ENCODE results near the gene KLHL29. TPM values are rescaled to one million over a fixed set of nuclear protein-coding genes. Genes with fewer than 3 reads are reported as not detected.

KLHL29 gene
- total RNA-seq, 1 donor from 2014 or later = 23.6 TPM

DNA sequence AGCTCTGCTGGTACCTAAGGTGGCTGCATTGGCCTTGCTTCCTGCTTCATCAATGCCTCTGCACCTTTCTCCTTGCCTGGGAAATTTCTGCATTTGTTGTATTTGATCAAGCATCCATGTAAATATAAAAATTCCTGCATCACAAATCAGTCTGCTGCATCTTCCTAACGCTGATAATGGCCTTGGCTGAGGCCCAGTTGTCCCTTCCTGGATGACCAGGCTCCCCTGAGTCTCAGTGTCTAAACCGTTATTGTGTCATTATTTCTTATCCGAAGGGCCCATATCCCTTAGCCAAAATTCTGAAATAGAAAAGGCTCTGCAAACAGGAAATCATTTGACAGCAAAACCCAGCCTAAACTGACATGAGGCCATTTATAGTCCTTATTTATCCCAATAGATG lies 62.4 kb downstream of the KLHL29 start:
- DNase-seq (ENCODE audit: low spot score) = no peak

GRCh38 chr2:23448906-23449305 lies 63.9 kb downstream of the KLHL29 start:
- no peak for DNase-seq (ENCODE audit: low spot score)

- DNase-seq (ENCODE audit: low spot score) = no peak
Observed at GRCh38 chr2:23449413-23449812, 64.4 kb downstream of the KLHL29 start.

DNA sequence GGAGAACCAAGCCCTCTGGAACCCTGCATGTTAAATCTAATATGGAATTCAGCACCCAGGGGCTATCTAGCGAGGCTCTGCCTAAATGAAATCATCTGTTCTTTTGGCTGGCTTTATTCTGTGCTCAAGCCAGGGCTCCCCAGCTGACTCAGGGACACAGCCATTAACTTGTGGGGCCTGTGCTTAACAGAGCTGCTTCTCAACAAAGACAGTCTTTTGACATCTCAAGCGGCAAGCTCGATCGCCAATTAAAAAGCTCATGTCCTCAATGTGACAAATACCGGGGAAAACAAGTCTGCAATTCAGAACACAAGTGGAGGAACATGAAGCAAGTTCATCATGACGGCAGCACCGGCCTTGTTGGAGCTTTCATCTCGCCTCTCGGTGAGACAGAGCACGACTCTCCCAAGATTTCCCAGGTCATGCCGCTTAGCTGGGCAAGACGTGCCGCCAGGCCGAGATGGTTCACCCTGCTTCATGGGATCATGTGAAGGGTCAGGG lies 64.9 kb downstream of the KLHL29 start:
- no peak for DNase-seq (ENCODE audit: low spot score)

DNA sequence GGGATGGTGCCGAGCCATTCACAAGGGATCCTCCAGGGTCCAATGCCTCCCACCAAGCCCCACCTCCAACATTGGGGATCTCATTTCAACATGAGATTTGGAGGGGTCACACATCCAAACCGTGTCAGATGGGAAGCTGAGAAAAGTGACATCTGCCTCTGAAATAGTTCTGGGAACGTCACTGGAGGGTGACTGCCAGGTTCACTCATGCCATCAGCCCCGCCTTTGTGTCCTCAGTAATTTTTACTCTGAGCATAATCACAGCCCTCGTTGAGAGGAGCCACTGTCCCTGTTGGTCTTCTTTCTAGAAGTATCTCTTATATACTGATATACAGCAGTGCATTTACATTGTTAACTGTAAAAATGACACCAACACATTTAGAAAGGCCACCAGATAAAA lies 67.4 kb downstream of the KLHL29 start:
- DNase-seq (ENCODE audit: low spot score) = no peak

GRCh38 chr2:23452853-23453420 lies 68.0 kb downstream of the KLHL29 start:
- DNase-seq (ENCODE audit: low spot score) = no peak

DNA sequence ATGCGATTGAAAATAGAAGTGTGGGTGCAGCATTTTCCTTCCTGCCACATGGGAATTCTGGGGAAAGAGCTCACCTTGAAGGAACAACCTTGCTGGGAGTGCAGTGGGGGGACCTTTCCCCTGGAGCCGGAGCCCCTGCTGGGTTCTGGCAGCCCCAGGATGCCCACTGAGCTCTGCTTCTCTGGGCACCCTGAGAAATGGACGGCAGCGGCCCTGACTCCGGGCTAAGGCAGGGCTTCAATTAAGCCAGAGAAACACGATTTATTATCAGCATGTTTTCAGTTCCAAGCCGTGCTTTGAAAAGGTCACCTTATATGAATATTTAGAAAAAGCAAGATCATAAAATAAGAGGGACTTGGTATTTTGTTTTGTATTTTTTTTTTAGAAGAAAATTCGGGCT lies 68.5 kb downstream of the KLHL29 start:
- DNase-seq (ENCODE audit: low spot score) = no peak

- DNase-seq (ENCODE audit: low spot score) = no peak
Observed at GRCh38 chr2:23453836-23454460, 69.0 kb downstream of the KLHL29 start.

DNA sequence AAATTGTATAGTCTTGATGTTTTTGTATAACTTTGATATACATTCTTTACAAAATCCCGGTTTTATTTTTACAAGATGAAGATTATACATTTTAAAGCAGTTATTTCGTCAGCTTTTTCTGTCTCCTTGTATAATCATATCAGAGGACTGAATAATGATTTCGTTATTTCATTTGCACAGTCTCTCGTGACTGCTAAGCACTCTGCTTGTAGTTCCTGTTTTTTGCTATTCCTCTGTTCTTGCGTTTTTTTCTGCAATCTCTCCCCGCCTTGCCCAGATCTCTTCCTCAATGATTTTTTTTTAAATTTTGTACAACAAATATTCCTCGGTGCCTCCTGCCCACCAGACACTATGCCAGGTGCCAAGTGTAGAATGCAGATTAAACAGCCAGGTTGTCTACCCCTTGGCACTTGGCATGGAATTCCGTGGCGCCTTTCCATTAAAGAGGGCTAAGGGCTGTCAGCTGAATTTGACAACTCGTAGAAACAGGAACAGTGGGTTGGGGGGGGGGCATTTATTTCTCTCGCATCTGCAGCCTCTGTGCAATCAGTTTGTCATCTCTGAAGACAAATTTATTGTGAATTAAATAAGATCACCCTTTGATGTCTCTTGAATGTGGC lies 69.6 kb downstream of the KLHL29 start:
- no peak for DNase-seq (ENCODE audit: low spot score)

- no peak for DNase-seq (ENCODE audit: low spot score)
Observed at GRCh38 chr2:23456396-23456795, 71.4 kb downstream of the KLHL29 start.

GRCh38 chr2:23456881-23457760 lies 72.1 kb downstream of the KLHL29 start:
- DNase-seq (ENCODE audit: low spot score) = no peak

DNA sequence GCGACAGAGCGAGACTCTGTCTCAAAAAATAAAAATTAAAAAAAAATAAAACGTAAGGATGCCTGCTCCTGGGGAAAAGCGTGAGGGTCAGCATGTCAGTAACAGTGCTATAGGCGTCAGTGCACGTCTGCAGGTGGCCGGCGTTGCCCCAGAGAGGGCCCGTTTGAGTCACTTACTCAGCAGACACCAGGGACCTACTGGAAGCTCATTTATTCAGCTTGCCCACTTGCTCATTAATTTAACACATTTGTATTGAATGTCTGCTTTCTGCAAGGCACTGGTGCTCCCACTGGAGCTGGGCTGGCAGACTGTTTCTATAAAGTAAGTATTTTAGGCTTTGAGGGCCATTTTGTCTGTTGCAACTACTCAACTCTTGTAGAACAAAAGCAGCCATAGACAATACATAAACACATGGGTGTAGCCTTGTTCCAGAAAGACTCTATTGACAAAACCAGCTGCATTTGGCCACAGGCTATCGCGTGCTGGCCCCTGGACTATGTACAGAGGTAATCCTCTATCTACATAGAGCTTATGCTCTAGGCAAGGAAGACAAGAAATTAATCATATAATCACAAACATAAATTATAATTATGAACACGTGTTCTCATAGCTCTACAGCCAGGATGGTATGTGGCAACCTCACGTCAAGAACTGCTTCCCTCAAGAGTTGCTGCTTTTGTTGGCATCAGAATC lies 73.2 kb downstream of the KLHL29 start:
- DNase-seq (ENCODE audit: low spot score) = no peak

DNA sequence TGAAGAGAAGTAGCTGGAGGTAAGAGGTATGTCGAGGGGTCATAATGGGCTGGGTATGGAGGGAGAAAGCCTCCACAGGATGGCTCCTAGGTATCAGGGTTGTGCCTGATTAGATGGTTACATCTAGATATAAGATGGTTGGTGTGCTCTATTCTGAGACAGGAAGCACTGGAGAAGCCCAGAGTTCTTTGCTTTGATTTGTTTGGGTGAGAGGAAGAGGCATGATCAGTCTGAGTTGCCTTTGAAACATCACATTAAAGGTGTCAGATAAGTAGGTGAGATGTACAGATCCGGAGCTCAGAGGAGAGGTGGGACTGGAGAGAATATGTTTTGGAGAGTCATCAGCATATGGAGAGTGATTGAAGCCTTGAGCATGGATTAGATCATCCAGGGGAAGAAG lies 74.1 kb downstream of the KLHL29 start:
- no peak for DNase-seq (ENCODE audit: low spot score)

DNA sequence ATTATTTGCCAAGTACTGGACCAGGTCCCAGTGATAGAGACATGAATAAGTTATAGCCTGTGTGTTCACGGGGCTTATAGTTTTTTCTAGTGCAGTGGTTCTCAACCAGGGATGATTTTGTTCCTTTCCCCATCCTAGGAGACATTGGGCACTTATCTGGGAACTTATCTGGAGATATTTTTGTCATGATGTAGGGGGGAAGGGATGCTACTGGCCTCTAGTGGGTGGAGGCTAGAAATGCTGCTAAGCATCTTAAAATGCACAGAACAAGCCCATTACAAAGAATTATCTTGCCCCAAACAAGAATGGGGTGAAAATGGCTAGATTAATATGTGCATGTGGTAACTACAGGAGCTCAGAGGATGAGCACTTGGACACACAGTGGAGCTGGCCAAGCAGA lies 75.2 kb downstream of the KLHL29 start:
- DNase-seq (ENCODE audit: low spot score) = no peak

DNA sequence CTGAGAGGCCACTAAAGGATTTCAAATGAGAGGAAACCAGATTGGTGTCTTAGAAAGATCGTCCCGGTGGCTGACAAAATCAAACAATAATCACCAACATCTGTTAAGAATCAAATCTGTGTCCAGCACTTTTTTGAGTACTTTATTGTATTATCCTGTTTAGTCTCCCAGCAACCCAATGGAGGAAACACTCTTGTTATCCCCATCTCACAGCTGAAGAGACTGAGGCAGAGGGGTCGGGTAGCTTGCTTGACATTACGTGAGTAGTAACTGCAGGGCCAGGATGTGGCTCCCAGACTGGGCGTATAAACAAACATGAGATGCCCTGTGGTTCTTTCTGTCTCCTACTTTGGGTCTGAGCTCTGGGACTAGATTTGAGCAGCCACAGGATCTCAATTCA lies 76.0 kb downstream of the KLHL29 start:
- no peak for DNase-seq (ENCODE audit: low spot score)

GRCh38 chr2:23464156-23464555 lies 79.2 kb downstream of the KLHL29 start:
- no peak for DNase-seq (ENCODE audit: low spot score)

GRCh38 chr2:23464905-23465537 lies 80.0 kb downstream of the KLHL29 start:
- DNase-seq (ENCODE audit: low spot score) = no peak

DNA sequence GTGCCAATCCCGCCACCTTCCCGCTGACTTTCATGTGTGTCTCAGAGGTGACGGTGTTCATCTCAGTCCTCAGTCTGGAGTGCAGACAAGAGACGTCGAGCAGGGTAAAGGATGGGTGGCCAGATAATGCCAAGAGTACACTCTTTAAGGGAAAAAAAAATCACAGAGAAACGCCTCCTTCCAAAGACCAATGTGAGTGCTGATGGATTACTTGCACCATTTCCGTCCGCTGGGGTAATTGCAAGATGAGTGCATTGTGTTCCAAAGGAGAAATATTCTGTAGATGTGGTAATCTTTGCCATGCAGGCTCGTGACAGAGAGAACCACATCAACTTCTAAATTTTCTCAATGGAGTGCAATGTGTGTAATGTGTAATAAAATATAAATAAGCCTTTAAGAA lies 81.0 kb downstream of the KLHL29 start:
- DNase-seq (ENCODE audit: low spot score) = no peak

GRCh38 chr2:23467618-23468017 lies 82.6 kb downstream of the KLHL29 start:
- no peak for DNase-seq (ENCODE audit: low spot score)

- no peak for DNase-seq (ENCODE audit: low spot score)
Observed at GRCh38 chr2:23468474-23469141, 83.6 kb downstream of the KLHL29 start.
